NCI-H187 (cell line): ENCODE measurements around the gene PSD.

Source experiments
- DNase-seq, 2 experiments: peaks; one replicate each; lab custom pipeline; 2025; lab: John Stamatoyannopoulos, UW

Gene PSD

DNA sequence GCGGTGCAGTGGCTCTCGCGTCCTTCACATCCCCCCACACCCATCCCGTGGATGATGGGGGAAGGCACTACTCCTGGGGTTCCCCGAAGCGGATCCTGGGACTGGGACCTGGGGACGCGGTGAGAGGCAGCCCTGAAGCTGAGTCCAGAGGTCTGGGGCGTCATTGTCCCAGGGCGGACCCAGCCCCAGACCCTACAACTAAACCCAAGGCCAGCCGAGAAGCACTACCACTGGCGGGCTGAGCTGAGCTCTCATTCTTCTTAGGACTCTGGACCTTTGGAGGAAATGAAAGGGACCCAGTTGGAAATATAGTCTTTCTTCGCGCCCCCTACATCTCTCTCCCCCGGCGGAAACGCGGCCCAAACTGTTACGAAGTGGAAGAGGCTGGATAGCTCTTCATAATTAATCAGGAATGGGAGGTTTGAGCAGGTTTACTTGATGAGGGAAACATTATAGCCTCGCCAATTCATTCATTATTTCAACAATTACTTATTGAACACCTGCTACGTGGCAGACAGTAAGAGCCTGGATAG is 1.7 kb upstream of the PSD start:
- no peak for DNase-seq

GRCh38 chr10:102419269-102420180 is 940 bp upstream of the PSD start:
- peak; percentile 47 to 87 for DNase-seq

DNA sequence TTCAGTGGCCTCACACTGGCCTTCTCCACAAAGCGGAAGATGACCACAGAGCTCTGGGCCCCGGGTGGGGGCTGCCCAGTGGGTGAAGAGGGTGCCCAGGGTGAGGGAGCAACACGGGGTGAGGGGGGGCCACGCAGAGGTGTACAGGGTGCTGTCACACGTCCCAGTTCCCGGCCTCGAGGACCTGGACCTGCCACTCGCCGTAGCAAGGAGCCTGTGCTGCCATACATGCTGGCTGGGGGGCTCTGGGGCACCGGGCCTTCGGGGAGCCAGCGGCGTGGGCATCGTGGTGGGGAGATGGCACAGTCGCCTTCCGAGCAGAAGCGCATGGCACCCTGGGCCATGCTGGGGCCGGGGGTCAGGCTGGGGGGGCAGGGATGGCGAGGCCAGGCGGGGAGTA is 1.9 kb downstream of the PSD start:
- no peak for DNase-seq

DNA sequence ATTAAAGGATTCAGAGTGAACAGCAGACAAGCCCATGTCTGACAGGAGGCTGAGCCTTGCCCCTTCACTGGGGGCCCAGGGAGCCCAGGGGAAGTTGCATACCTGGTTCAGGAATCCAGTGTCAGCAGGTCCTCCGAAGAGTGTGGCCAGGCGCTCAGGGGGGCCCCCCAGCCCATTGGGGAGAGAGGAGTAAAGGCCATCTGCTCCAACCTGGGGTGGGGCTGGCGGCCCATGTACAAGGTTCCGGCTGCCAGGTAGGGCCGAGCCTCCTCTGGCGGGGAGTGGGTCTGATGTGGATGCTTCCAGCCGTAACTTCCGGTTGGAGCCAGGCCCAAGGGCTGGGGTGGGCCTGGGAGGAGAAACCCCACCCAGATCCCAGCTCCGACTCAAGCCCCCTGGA is 2.3 kb downstream of the PSD start:
- no peak for DNase-seq

DNA sequence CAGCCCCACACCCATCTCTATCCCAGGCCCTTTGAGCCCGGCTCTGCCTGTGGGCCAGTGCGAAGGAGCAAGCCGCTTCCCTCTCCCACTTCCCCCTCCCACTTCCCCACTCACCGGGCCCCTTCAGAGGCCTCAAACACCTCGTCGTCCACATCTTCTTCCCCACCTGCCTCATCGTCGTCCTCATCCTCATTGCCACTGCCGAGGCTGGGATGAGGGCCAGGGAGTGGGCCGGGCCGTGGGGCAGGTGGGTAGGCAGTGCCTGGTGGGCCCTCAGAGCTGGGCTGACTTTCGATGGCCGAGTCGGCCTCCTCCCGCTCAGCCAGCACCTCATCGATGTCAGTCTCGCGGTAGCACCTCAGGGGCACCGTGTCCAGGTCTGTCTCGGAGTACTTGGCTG is 3.8 kb downstream of the PSD start:
- DNase-seq, result no peak

GRCh38 chr10:102413806-102414561 is 4.6 kb downstream of the PSD start:
- DNase-seq, result no peak

DNA sequence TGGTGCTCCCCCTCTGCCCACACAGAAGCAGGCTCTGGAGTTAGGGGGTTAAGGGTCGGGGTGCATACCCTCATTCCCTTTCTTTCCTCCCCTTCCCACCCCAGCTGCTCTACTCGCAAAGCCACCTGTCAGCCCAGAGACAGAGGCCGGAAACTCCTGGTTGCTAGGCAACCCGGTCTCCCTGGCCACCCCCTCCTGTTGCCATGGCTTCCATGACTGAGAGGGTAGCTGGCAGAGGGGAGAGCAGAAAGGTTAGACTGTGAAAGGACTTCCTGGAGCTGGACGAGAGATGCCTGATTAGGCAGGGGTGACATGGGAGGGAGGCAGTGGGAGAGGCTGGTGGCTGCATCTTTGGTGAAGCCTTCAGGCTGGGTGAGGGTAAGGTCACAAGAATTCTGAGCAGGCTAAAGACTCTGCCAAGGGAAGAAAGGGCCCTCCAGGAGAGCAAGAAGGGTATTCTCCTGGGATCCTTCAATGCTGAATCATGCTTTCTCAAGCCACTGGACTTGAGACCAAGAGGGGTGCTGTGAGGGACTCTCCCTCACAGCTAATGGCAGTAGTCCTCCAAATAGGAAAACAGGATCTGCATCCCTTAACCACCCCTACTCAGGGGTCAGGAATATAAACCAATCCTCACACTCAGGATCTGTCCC is 5.4 kb downstream of the PSD start:
- DNase-seq, result no peak

DNA sequence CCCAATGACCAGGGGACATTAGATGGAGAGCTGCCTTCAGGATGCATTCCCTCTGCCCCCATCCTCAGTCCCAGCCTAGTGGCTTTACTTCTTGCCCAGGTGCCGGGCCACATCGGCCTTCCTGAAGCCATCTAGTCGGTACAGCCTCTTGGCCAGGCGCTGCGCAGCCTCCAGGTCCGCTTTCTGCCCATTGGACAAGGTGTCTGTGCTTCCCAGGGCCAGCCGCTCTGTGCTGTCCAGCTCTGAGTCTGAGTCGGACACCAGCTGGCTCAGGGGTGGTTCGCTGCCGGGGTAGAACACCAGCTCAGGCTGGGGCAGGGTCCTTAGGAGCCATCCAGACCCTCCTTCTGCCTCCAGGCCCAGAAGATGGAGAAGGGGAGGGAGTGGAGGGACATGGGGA is 6.3 kb downstream of the PSD start:
- no peak for DNase-seq

DNA sequence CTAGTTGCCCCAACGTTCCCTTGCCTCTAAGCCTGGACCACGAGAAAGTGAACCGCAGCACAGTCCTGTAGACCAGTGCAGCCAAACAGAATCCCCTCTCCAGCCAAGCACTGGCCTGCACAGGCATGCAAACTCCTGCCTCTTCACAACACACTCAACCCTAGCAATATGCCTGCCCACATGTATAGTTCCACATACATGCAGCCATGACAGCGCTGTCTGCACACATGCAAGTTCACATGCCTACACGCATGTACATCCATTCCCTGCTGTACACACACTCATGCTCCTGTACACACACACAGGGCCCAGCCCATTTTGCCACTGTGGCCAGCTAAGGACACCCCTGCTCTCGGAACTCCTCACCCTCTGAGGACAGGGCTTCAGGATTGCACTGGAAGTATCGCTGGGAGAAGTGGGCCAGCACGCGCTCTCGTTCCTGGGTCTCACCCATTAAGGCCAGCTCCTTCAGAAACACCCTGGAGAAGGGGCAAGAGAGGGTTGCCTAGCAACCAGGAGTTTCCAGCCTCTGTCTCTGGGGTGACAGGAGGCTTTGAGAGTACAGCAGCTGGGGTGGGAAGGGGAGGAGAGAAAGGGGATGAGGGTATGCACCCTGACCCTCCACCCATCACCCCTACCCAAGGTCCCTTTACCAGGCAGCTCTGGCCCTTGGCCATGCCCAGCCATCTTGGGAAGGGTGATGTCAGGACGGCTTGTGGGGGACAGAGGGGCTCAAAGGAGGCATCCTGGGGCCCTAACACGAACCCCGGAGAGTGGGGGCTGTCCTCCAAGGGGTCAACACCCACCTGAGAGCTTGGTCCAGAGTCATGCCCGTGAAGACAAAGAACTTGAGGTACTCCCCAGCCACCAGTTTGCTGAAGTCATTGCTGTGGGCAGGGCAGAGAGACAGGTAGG is 7.0 kb downstream of the PSD start:
- no peak for DNase-seq

DNA sequence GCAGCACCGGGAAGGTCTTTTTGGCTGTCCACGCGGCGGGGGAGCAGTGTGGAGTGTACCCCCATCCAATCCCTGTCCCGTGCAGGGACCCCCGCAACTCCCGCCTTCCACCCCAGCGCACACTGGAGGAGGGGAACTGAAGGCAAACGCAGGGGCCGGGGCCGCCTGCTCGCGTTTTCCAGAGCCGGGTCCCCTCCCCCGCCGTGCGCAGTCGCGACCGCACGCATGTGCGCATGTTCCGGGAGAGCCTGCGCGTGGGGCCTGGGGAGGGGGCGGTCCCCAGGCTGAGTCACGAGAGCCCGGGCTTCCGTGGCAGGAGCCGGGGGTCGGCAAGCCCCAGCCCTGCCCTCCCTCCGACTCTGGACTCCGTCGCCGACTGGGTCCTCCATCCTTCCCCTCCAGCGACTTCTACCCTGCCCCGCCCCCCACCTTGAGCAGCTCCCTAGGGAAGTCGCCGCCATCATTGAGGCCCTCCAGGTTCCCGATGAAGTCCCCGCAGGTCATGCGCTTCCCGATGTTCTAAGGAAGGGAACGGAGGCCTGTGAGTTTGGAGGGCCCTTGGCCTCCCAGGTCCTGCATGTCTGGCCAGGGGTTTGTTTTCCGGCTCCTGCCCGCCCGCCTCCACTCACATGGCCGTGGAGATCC is 8.0 kb downstream of the PSD start:
- no peak for DNase-seq

GRCh38 chr10:102409604-102410428 is 8.8 kb downstream of the PSD start:
- DNase-seq, result no peak

DNA sequence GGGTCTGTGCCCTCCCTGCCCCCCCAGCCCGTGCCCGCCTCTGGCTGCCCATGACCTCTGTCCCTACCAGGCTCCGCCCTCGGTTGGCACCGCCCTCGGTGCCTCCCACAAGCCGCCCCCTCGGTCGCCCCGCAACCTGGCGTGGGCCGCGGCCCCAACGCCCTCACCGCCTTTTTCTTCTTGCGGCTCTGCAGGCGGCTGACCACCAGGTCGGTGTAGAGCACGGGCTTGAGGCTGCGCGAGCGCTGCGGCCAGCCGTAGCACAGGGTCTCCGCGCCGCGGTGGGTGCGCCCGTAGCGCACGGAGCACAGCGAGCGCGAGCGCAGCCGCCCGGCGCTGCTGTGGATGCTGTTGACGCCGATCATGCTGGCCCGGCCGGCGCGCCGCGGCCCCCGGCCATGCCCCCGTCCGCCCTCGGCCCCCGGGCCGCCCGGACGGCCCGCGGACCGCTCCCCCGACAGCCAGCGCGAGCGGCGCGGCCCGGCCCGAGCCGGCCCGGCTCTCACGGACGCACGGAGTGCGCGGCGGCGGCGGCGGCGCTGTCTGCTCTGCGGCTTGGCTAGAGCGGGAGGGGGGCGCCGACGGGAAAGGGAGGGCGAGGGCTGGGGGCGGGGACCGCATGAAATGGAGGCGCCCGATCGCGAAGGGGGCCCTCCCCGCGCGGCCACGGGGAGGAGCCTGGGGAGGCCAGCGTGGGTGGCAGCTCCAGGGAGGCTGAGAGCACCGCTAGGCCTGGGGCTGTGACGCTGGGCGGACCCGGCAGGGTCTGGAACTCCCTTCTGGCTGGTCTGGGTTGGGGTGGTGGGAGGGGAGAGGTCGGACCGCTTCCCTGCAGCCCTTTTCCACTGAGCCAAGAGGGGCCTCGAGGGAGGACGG is 9.6 kb downstream of the PSD start:
- no peak for DNase-seq

- no peak for DNase-seq
Observed at GRCh38 chr10:102408131-102408727, 10.4 kb downstream of the PSD start.

DNA sequence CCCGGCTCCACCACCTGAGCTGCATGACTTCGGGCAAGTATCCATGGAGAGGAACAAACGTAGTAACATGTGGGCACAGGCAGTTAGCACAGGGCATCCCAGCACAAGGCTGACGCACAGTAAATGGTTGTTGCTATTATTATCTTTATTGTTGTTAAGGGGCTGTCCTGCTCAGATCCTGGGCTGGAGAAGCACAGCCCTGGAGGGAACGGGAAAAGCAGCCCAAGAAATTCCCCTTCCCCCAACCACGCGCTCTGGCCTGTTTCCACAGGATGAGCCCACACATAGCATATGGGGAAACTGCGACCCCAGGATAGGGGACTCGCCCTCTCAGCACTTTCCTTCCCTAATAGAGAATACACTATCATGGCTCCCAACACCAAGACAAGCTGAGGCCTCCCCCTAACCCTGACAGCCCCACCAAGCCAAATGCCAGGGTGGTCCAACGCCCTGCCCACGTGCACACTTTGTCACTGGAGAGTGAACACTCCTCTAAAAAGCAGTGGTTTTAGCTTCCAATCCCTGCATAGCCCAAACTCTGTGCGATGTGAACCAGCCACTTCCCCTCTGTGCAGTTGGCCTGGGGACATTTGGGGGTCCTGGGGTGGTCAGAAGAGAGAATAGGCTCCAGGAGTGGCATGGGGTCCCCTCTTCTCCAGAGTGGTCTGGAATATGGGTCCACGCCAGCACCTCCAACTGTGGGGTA is 11.0 kb downstream of the PSD start:
- no peak for DNase-seq

DNA sequence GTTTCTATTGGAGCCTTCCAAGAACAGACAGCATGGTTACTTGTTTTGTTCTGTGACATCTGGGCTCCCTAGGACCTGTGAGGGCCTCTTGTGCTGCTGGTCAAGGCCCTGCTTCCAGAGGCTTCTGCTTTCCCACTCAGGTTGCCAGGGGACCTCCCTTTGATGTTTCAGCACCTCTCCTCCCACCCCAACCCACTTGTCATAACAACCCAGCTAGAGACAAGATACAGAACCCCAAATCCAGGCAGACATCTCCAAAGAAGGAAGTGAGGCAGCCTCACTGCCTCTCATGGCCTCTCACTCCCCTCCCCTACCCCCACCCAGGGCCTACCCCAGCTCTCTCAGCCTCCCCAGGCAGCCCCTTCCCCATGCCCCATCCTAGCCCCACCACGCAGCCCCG is 11.8 kb downstream of the PSD start:
- no peak for DNase-seq

DNA sequence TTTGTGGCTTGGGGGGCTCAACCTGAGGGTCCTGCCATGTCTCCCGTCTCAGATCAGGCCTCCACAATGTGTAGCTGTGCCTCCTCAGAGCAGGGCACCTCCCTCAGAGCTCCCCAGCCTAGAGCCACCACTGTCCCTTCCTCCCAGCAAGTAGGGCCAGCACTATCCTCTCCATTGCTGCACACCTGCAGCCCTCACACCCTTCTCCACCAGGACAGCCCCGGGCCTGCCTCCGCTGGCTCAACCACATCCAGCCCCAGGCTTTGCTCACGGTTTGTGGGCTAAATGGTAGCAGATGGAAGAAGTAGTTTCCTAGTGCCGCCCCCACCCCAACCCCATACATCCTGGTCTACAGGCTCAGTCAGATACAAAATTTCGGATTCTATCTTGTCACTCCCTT is 13.0 kb downstream of the PSD start:
- no peak for DNase-seq

GRCh38 chr10:102405108-102405571 is 13.4 kb downstream of the PSD start:
- DNase-seq, result no peak
